Measurements from ENCODE around the gene FAM53B.

Gene FAM53B

DNA sequence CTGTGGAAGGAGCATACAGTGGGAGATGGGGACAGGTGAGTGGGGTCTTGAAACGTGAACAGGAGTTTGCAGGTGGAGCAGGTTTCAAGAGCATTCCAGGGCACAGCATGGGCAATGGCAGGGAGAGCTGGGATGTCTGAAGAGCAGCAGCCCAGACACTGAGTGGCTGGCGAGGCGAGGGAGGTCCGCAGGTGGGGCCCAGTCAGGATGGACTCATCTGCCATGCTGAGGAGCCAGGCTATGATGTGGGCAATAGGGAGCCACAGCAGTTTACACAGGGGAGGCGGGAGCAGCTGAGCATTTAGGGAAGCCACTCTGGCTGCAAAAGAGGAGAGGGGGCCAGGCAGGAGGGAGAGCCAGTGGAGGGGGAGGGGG lies 138.7 kb downstream of the FAM53B start:
- DNase-seq: no peak

DNA sequence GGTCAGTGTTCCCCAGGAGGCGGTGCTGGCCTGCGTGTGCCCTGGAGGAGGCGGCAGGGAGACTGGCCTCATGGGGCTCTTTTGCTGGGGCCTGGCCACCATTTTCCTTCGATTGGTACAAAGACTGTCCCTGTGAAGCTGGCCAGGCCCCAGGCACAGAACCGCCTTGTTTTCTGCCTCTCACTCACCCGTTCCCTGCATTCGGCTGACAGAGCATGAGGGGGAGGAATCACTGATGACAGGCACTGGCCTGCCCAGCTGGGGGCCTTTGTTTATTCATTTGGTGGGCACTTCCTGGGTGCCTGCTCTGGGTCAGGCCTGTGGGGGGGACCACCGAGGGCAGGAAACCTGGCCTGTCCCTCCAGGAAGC lies 139.2 kb downstream of the FAM53B start:
- DNase-seq: no peak

DNA sequence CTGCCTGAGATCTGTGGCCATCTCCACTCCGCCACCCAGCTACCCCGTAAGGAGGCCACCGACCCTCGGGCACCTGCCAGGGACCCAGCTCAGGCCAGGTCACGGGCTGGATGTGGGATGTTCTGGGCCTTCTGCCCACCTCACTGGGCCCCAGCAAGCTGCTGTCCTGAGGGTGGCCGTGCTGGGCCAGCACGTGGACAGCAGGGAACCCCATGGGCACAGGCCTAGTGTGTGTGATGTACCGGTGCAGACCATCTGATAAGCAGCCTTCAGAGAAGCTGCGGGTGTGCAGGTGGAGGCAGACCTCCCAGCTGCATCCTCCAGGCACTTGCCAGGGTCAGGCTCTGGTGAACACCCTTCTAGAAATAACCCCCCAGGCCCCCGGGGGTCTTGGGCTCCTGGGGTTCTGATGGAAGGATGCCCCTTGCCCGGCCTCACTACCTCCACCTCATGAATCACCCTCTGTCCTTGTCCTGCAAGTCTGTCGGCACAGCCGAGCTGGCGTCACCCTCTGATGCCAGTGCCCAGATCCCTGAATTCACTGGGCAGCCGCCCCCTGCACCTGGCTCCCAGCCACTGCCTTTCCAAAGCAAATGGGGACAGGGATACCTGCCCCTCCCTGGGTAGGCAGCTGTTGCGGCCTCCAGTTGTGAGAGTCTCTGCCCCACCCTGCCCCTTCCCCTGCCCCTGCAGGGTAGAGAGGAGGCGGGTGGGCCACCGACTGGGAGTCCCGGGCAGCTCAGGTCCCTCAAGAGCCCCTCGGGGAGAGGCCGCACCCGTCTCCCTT lies 139.8 kb downstream of the FAM53B start:
- no peak for DNase-seq

DNA sequence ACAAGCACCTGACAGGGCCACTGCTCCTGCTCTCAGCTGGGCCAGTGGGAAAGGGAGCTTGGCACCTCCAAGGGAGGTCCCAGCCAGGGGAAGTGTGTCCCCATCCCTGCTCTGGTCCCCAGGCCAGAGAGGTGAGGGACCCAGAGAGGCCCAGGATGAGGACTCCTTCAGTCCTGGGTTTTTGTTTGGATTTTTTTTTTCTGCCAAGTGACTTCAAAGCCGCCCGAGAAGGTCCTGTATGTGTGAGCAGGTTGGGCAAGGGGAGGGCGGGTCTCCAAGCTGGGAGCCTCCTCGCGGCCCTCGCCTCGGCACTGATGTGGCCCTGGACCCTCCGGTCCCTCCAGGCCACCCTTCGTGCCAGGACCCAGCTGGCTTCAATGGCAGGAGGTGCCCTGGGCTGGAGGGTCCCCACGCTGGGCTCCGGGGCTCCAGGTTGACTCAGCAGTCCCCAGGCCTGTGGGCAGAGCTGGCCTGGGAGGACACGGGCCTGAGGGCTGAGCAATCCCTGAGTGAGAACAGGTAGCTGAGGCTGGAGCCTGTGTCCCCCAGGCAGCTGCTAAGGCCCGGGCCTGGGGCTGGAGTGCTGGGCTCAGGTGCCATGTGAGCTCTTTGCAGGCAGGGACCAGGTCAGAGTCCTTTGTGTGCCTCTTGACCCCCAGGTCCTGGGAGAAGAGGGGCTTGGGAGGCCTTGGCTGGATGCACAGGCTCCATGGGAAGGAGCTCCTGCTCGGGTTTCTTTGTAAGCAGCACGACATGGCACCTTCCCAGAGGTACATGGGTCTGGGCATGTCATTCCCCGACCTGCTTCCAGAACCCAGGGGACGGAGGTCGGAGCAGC lies 140.6 kb downstream of the FAM53B start:
- no peak for DNase-seq

DNA sequence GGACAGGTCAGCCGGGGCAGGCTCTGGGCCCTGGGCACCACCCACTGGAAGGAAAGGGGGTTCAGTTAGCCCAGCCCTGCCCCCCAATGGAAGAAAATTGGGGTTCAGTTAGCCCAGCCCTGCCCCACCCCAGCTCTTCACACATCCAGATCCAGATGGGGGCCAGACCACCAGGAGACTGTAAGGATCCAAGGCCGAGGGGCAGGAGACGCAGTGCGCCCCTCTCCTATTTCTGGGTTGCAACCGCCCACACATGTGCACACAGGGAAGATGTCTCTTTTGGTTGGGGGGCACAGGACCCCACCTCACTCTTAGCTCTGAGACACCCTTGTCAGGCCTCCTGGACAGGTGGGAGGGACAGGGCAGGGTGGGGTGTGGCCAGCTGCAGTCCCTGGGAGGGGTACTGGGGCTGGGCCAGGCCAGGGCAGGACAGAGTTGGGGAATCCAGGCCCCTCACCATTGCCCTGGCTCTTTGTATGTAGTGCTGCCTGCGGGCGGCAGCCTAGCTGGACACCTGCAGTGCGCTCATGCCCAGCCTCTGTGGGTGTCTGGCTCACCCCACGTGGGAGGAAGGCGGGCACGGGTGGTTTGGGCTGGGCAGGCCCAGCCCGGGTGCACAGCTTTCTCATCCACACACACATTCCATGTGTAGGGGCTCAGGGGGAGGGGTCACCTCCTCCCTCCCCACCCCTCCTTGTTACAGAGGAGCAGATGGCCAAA lies 141.4 kb downstream of the FAM53B start:
- no peak for DNase-seq

DNA sequence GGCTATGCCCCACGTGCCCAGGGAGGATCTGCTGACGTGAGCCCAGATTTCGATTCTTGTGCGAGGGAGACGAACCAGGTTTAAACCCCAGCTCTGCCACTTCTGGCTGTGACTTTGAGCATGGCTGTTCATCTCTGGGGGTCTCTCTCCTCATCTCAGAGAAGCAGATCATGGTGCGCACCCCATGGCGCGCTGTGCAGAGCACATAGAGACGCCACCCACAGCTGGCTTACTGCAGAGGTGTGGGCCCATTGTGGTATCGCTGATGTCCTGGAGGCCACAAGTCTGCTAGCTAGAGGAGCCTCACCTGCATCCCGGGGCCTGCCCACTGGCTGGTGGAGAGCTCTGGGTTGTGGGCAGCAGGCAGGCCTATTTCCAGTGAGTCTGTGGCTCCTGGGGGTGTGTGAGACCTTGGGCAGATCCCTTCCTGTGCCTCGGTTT lies 142.0 kb downstream of the FAM53B start:
- no peak for DNase-seq

DNA sequence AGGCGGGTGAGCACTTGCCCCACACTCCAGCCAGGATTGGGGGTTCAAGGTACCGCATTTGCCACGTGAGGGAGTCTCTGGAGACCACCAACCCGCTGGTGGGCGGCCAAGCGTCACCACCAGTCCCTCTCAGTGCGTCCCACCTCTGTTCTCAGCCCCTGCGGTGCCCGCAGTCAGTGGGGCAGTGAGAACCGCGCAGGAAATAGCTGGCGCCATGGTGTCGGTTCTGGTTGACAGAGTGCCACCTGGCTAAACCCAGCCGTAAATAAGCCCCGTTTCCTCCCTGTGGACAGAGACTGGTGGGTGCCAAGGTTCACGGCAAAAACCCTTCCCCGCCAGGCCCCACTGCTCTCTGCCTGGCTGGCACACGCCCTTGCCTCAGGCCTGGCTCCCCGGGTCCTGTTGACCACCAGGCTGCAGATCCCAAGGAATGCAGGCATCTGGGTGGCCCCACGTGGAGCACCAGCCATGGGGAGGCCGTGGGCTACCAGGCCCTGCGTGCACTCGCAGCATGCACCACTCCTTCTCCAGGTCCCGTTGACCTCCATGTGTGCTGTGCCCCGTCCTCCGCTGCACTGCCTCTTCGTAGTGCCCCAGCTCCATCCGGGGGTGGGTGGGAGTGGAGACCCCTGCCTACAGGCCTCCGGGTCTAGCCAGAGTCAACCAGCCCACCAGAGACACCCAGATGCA lies 142.6 kb downstream of the FAM53B start:
- DNase-seq: no peak

DNA sequence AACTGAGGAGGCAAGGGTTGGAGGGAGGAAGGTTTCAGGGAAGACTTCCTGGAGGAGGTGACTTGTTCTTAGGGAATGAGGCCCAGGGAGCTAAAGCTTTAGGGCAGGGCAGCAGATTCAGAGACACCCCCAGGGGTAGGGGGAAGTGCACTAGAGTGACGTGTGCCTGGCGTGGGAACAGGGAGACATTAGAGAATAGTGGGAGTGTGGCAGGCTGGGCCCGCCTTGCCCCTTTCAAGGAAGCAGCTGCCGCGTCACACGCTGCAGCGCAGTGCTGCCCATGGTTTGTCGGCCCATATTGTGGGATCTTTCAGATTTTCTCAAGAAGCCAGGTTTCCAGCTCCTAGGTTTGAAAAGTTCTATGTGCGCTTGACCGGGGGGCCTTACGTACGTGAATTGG lies 143.2 kb downstream of the FAM53B start:
- DNase-seq: no peak

DNA sequence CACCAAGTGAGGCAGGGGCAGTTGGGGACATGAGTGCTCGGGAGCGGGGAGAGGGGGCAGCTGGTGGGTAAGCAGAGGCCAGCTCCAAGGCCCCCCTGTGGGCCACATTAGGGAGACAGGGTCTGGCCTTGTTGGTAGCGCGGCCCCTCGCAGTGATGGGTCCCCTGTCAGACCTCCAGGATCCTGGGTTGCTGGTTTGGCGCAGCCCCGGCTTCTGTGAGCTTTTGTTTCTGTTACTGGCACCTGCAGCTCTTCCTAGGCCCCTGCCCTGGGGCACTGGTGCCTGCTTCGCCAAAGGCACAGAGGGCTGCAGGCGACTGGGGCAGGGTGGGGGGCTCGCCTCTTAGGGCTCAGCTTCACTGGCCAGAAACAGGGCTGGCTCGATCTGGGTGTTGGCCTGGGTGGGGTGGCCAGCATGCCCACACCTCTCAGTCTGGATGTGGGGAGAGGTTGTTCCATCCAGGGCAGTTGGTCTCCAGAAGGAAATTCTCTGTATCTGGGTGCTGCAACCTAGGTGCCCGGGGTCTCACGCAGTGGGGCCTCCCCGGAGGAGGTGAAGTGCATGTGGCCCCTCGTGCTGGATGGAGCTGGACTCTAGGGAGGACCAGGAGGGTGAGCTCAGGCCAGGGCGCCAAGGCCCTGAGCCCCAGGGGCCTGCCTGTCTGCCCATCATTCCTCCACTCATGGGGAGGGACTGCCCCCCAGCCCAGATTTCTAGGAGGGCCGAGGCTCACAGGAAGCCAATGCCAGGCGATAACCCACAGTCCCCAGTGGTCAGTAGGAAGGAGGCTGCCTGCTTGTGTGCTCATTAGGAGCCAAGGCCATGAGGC lies 143.9 kb downstream of the FAM53B start:
- no peak for DNase-seq

DNA sequence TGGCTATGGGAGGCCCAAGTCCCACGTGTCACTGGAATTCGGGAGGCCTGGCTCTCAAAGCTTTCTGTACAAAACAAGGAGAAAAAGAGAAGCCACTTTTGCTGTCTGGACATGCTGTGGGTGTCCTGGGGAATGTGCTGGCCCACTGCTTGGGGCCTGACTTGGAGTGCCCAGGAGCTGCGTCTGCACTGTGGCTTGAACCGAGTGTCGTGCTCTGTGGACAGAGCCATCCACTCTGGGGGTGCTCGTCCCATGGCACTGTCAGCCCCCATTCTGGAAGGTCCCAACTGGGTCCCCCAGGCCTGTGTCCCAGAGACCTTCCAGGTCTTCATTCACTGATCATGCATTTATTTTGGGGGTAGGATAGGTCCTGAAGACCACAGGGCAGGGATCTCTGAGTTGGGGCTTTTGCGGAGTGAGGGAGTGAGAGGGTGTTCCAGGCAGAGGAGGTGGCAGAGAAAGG lies 144.6 kb downstream of the FAM53B start:
- DNase-seq: no peak

DNA sequence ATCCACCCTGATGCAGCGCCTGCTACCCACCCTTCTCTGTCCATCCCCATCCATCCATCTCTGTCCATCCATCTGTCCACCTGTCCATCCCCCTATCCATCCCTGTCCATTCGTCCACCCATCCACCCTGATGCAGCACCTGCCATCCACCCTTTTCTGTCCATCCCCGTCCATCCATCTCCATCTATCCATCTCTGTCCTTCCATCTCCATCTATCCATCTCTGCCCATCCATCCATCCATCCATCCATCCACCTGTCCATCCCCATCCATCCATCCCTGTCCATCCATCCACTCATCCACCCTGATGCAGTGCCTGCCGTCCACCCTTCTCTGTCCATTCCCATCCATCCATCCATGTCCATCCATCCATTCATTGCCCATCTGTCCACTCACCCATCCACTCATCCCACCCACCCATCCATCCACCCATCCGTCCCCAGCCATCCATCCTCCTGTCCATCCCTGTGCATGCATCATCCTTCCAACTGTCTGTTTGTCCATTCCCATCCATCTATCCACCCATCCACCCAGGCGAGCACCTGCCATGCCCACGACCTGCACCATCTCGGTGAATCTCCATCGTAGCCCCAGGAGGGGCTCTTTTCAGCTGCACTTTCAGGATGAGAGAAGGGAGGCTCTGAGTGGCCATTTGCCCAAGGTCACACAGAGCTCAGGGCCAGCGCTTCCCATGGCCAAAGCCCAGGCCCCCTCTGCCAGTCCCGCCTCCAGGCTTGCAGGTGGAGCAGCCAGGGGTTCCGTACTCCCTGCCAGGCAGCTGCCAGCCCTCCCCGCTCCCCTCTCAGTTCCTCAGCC lies 145.2 kb downstream of the FAM53B start:
- no peak for DNase-seq

DNA sequence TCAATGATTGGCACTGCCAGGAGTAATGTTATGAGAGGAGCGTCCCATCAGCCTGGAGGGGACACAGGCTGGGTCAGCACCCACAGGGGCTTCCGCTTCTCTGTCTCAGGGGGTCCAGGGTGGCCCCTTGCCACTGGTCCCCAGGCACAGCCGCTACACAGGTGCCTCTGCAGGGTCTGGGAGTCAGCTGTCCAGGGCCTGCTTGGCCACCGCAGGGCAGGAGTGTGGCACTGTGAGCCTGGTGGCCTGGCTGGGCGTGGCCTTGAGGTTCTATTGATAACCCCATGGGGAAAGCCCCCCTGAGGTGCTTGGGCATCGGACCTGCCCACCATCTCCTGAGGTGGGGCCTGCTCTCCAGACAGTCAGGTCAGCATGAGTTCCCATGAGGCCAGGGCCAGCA lies 146.0 kb downstream of the FAM53B start:
- no peak for DNase-seq

DNA sequence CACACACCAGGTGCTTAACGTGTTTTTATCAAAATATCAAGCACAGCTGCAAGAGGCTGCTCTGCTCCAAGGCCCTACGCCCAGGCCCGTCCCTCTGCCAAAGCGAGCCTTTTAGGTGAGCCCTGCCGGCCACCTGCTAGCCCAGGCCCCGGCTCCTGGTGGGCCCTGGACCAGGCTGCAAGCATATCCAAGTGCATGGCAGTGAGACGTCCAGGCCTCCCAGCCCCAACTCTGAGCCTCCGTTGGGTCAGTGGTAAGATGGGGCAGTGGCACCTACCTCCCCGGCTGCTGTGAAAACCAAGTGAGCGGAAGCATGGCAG lies 146.4 kb downstream of the FAM53B start:
- DNase-seq: no peak

DNA sequence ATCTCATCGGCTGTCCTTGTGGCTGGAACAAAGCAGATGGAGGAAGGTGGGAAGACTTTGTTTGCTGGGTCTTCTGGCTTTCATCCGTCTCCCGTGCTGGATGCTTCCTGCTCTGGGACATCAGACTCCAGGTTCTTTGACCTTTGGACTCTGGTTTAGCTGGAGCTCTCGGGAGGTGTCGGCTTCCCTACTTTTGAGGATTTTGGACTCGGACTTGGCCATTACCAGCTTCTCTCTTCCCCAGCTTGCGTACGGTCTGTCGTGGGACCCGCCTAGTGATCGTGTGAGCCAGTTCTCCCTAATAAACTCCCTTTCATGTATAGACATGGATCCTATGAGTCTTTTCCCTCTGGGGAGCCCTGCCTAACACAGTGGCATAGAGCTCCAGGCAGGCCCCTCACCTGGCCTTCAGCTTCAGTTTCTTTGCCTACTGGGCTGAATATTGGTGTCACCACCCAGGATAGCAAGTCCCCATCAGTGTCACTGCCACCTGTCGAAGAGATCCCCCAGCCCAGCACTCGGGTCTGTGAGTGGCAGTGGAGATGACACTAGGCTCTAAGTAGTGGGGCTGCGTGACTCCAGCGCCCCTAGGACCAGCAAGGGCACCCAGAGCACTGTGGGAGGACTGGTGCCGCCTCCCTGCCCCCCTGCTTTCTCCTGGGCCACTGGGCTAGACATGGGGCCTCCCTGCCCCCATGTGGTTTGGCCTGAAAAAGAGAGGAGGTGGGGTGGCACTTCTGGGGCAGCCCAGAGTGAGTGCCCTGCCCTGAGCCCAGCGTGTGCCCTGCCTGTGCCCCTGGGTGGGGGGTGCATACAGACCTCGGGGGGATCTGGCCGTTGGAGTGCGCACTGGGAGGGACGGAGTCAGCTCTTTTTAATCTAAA lies 147.0 kb downstream of the FAM53B start:
- DNase-seq: no peak

DNA sequence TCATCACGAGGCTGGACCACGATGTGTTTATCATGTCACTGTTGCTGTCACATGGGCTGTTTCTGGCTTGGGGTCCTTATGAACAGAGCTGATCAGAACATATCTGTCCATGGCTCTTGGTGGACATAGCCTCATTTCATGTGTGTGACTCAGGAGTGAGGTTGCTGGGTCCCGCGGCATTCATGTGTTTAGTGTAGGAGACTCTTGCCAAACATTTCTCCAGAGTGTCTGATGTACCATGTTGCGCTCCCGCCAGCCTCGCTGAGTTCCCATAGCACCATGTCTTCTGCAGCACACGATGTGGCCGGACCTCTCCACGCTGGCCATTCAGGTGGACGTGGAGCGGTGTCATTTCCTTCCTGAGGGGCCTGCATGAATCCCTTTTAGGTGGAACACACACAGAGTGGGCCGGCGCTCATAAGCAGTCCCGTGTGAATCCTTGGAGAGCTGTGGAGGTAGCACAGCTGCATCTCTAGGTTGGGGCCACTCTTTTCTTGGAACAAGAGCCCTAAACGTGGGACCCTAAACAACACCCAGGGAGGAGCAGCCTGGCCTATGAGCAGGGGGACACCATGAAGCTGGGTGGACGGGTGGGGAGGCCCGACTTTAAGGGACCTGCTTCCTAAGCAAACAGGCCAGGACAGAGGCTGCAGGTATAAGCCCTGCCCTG lies 147.9 kb downstream of the FAM53B start:
- no peak for DNase-seq

DNA sequence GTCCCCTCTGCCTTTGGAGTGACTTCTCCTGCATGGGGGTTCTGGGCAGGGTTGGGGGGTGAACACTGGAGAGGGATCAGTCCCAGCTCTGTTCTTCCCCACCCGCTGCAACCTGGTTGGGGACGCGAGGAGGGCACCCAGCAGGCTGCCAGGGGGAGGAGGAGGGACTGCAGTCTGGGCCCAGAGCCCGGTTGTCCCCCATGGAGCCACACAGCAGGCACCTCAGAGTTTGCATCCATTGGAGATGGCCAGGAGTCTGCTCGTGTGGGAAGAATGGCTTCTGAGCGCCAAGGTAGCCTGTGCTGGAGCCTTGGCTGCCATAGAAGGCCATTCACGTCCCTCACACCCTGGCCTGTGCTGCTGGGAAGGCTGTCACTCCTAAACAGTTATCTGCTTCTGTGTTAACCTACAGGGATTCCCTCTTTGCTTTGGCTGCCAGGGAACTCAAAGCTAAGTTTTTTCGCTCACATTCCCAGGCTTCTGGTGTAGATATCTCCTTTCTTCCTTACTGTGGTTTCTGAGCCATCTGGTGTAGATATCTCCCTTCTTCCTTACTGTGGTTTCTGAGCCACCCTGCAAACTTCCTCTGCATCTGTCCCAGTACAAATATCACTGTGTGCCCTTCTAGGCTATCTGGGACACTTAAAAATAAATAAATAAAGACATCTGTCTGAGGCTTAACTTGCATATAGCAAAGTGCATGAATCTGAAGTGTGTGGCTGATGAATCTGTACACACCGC lies 148.9 kb downstream of the FAM53B start:
- no peak for DNase-seq

DNA sequence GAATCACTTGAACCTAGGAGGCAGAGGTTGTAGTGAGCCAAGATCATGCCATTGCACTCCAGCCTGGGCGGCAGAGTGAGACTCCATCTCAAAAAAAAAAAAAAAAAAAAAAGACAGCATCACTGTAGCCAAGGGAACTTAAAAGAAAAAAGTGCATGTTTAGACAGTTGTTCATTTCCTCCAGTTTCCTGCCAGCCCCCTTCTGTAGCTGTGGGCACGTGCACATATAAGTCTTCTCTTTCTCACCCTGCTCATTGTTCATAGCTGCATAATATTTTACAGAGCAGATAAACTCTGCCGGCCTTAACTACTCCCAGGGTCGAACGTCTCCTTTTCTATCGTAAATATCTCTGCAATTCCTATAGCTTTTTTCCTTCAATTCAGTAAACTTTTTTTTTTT lies 149.9 kb downstream of the FAM53B start:
- no peak for DNase-seq

DNA sequence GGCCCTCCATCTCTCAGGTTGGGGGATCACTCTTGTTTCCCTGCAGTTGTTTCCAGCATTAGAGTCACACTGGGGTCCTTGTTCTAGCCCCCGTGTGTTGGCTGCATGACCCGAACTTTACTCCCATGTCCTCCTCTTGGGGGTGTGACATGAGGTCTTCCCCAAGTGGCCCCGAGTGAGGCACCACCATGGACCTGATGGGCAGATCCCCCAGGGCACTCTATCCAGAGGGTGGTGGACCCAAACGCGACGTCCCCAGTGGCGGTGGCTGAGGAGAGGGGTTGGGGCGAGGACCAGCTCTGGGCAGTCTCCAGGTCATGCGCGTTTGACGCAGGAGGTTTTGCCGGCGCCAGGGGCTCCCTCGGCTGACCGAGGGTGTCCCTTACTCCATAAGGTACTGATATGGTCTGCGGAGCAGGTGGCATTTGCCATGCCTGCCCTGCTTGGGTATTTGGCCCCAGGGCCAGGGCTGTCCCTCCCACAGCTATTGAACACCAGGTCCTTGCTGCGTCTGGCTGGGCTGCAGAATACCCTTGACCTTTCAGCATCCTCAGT lies 150.7 kb downstream of the FAM53B start:
- no peak for DNase-seq
